ENCODE data around the gene GCKR. TPM values are rescaled to one million over a fixed set of nuclear protein-coding genes. Genes with fewer than 3 reads are reported as not detected.
A peak's percentile ranks its signal among the peaks of the same experiment; 100 is the strongest.

GCKR gene
- total and polyA plus RNA-seq, 7 experiments from 2014 or later: not detected

DNA sequence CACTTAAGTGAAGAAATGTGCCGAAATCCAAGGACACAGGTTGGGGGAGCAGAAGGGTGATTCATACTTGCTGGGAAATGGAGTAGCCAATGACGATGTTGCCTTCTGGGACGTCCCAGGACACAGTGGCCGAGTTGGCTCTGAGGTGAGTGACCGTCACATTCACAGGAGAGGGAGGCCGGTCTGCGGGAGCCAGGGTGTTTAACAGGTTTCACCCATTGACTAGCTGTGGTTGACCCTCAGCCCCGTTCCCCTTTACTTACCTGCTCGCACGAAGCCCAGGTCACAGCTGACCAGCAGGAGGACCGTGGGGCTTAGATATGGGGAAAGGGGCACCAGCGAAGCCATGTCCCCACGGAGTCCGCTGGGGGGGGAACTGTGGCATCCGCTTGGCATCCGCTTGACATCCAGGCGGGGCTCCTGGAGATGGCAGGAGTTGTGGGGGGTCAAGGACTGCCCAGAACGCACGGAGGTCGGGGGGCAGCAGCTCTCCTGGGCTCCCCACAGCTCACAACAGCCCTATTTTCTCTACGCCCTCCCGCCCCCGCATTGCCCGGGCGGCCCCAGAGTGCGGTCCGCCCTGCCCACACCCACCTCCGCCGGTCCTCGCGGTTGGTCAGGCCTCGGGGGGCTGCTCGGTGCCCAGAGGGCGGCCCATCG, 2.2 kb upstream of the GCKR start:
- POLR2A ChIA-PET: interaction anchor here (0.5 kb wide), 1 partner anchor 93 kb away, joined by 4 read pairs; no protein-coding TSS in a partner anchor
- H3K27ac Mint-ChIP-seq: peak overlapping the region in 2 of 9 donors; percentile 22 to 75

GRCh38 chr2:27494944-27495554, 1.6 kb upstream of the GCKR start, which contains the start of gene FNDC4:
Gene FNDC4 (minus strand): TSS chr2:27495200. CDS start chr2:27494679, 521 bp downstream.
- H3K4me3 Mint-ChIP-seq: peak within 1 kb of the TSS; percentile 54 to 87 (median 72)
- peaks cover 0 to 5% (median 0%) of the 10 kb centered on the region in 5 donors for H3K36me3 Mint-ChIP-seq
- no peak within 1 kb of the TSS for H3K27ac ChIP-seq (ENCODE audit: low read depth, low read length)
- ATAC-seq: peak; percentile 60
- peaks cover 46 to 62% (median 51%) of the 10 kb centered on the region in 5 donors for H3K27me3 Mint-ChIP-seq
- H3K4me3 ChIP-seq (ENCODE audit: low read length): peak within 1 kb of the TSS; percentile 39
- no peaks in the 10 kb centered on the region for H3K9me3 ChIP-seq (ENCODE audit: control insufficient read depth in 2 of 3, low read length in 3 of 3)
- POLR2A ChIA-PET: interaction anchor here (0.5 kb wide), 1 partner anchor 93 kb away, joined by 4 read pairs; no protein-coding TSS in a partner anchor
- peaks cover 0 to 2% (median 0%) of the 10 kb centered on the region in 11 donors for H3K9me3 Mint-ChIP-seq
- H3K27me3 ChIP-seq (ENCODE audit: control insufficient read depth in 2 of 2, insufficient read depth in 2 of 2, low read length in 2 of 2): peaks cover 7 to 9% of the 10 kb centered on the region in 2 donors
- peak in 2 of 9 donors; percentile 23 to 39 for DNase-seq
- H3K27ac Mint-ChIP-seq: peak within 1 kb of the TSS in 3 of 9 donors; percentile 22 to 75 (median 59)
- intact Hi-C loops (cut with micrococcal nuclease): no loop called here
- no peaks in the 10 kb centered on the region for H3K36me3 ChIP-seq (ENCODE audit: control insufficient read depth in 2 of 3, insufficient read depth in 3 of 3, low read length in 3 of 3)
- peaks cover 8 to 21% (median 10%) of the 10 kb centered on the region in 7 donors for H3K4me1 Mint-ChIP-seq
- peaks cover 5 to 7% of the 10 kb centered on the region in 2 donors for H3K4me1 ChIP-seq (ENCODE audit: control insufficient read depth in 2 of 2, insufficient read depth in 2 of 2, low read length in 2 of 2)
- CTCF ChIA-PET: interaction anchor here (0.9 kb wide), 1 partner anchor 15 kb away, joined by 3 read pairs; no protein-coding TSS in a partner anchor

More for the DNA sequence above, 2.2 kb upstream of the GCKR start:
- Histone ChIP-seq H3K27me3 (ENCODE audit: control insufficient read depth in 2 of 2, insufficient read depth in 2 of 2, low read length in 2 of 2) (peaks cover 7 to 9% of the 10 kb centered on the region in 2 donors), H3K27ac (ENCODE audit: low read depth, low read length) (no peak overlapping the region), H3K9me3 (ENCODE audit: control insufficient read depth in 2 of 3, low read length in 3 of 3) (no peaks in the 10 kb centered on the region), H3K36me3 (ENCODE audit: control insufficient read depth in 2 of 3, insufficient read depth in 3 of 3, low read length in 3 of 3) (no peaks in the 10 kb centered on the region), H3K4me1 (ENCODE audit: control insufficient read depth in 2 of 2, insufficient read depth in 2 of 2, low read length in 2 of 2) (peaks cover 7 to 9% of the 10 kb centered on the region in 2 donors), H3K4me3 (ENCODE audit: low read length) (no peak overlapping the region)
- DNase-seq (peak in 1 of 9 donors; percentile 36), ATAC-seq (no peak)
- Mint-ChIP-seq H3K27me3 (peaks cover 45 to 61% (median 51%) of the 10 kb centered on the region in 5 donors), H3K4me3 (peak overlapping the region; percentile 37 to 73 (median 57)), H3K4me1 (peaks cover 9 to 27% (median 17%) of the 10 kb centered on the region in 7 donors), H3K36me3 (peaks cover 0 to 5% (median 0%) of the 10 kb centered on the region in 5 donors), H3K9me3 (peaks cover 0 to 3% (median 0%) of the 10 kb centered on the region in 11 donors)
- intact Hi-C loops (cut with micrococcal nuclease): no loop called here
- CTCF ChIA-PET: no interaction called here

- H3K27ac Mint-ChIP-seq: no peak overlapping the region
- POLR2A ChIA-PET: no interaction called here
Observed at GRCh38 chr2:27495840-27496356, 741 bp upstream of the GCKR start.

GRCh38 chr2:27497288-27497627, 619 bp downstream of the GCKR start:
- Histone ChIP-seq H3K9me3 (ENCODE audit: control insufficient read depth in 2 of 3, low read length in 3 of 3) (no peaks in the 10 kb centered on the region), H3K36me3 (ENCODE audit: control insufficient read depth in 2 of 3, insufficient read depth in 3 of 3, low read length in 3 of 3) (no peaks in the 10 kb centered on the region), H3K27ac (ENCODE audit: low read depth, low read length) (no peak overlapping the region), H3K27me3 (ENCODE audit: control insufficient read depth in 2 of 2, insufficient read depth in 2 of 2, low read length in 2 of 2) (peaks cover 7 to 9% of the 10 kb centered on the region in 2 donors), H3K4me1 (ENCODE audit: control insufficient read depth in 2 of 2, insufficient read depth in 2 of 2, low read length in 2 of 2) (peaks cover 0 to 4% of the 10 kb centered on the region in 2 donors), H3K4me3 (ENCODE audit: low read length) (no peak overlapping the region)
- intact Hi-C loops (cut with micrococcal nuclease): no loop called here
- Mint-ChIP-seq H3K27me3 (peaks cover 46 to 65% (median 51%) of the 10 kb centered on the region in 5 donors), H3K9me3 (peaks cover 0 to 2% (median 0%) of the 10 kb centered on the region in 11 donors), H3K27ac (no peak overlapping the region), H3K4me1 (peaks cover 6 to 17% (median 8%) of the 10 kb centered on the region in 7 donors), H3K36me3 (peaks cover 0 to 5% (median 0%) of the 10 kb centered on the region in 5 donors), H3K4me3 (peak overlapping the region in 2 of 10 donors; percentile 38 to 52)
- no peak for DNase-seq
- ATAC-seq: no peak
- ChIA-PET CTCF (no interaction called here), POLR2A (no interaction called here)

More at GRCh38 chr2:27495840-27496356, 741 bp upstream of the GCKR start:
- Mint-ChIP-seq H3K36me3 (peaks cover 0 to 5% (median 0%) of the 10 kb centered on the region in 5 donors), H3K4me1 (peaks cover 6 to 17% (median 8%) of the 10 kb centered on the region in 7 donors), H3K4me3 (peak overlapping the region; percentile 36 to 87 (median 72)), H3K9me3 (peaks cover 0 to 2% (median 0%) of the 10 kb centered on the region in 11 donors), H3K27me3 (peaks cover 46 to 62% (median 51%) of the 10 kb centered on the region in 5 donors)
- Histone ChIP-seq H3K9me3 (ENCODE audit: control insufficient read depth in 2 of 3, low read length in 3 of 3) (no peaks in the 10 kb centered on the region), H3K36me3 (ENCODE audit: control insufficient read depth in 2 of 3, insufficient read depth in 3 of 3, low read length in 3 of 3) (no peaks in the 10 kb centered on the region), H3K27ac (ENCODE audit: low read depth, low read length) (no peak overlapping the region), H3K27me3 (ENCODE audit: control insufficient read depth in 2 of 2, insufficient read depth in 2 of 2, low read length in 2 of 2) (peaks cover 7 to 9% of the 10 kb centered on the region in 2 donors), H3K4me3 (ENCODE audit: low read length) (no peak overlapping the region), H3K4me1 (ENCODE audit: control insufficient read depth in 2 of 2, insufficient read depth in 2 of 2, low read length in 2 of 2) (peaks cover 0 to 4% of the 10 kb centered on the region in 2 donors)
- intact Hi-C loops (cut with micrococcal nuclease): no loop called here
- ATAC-seq: no peak
- DNase-seq: no peak
- CTCF ChIA-PET: interaction anchor here (0.9 kb wide), 1 partner anchor 16 kb away, joined by 3 read pairs; no protein-coding TSS in a partner anchor

GRCh38 chr2:27498975-27499374, 2.3 kb downstream of the GCKR start:
- H3K27me3 ChIP-seq (ENCODE audit: control insufficient read depth in 2 of 2, insufficient read depth in 2 of 2, low read length in 2 of 2): peaks cover 6 to 9% of the 10 kb centered on the region in 2 donors
- no peak for DNase-seq
- intact Hi-C loops (cut with micrococcal nuclease): no loop called here
- CTCF ChIA-PET: no interaction called here
- no peaks in the 10 kb centered on the region for H3K36me3 ChIP-seq (ENCODE audit: control insufficient read depth in 2 of 3, insufficient read depth in 3 of 3, low read length in 3 of 3)
- Mint-ChIP-seq H3K9me3 (peaks cover 0 to 2% (median 0%) of the 10 kb centered on the region in 11 donors), H3K4me3 (no peak overlapping the region), H3K36me3 (peaks cover 0 to 5% (median 0%) of the 10 kb centered on the region in 5 donors), H3K4me1 (peaks cover 6 to 9% (median 8%) of the 10 kb centered on the region in 7 donors), H3K27ac (no peak overlapping the region), H3K27me3 (peaks cover 38 to 57% (median 42%) of the 10 kb centered on the region in 5 donors)
- no peaks in the 10 kb centered on the region for H3K9me3 ChIP-seq (ENCODE audit: control insufficient read depth in 2 of 3, low read length in 3 of 3)
- ATAC-seq: no peak
- H3K4me1 ChIP-seq (ENCODE audit: control insufficient read depth in 2 of 2, insufficient read depth in 2 of 2, low read length in 2 of 2): peaks cover 0 to 4% of the 10 kb centered on the region in 2 donors
- POLR2A ChIA-PET: no interaction called here
- H3K4me3 ChIP-seq (ENCODE audit: low read length): no peak overlapping the region
- no peak overlapping the region for H3K27ac ChIP-seq (ENCODE audit: low read depth, low read length)

GRCh38 chr2:27501042-27501441, 4.4 kb downstream of the GCKR start:
- no peaks in the 10 kb centered on the region for H3K4me1 ChIP-seq (ENCODE audit: control insufficient read depth in 2 of 2, insufficient read depth in 2 of 2, low read length in 2 of 2)
- no peaks in the 10 kb centered on the region for H3K36me3 ChIP-seq (ENCODE audit: control insufficient read depth in 2 of 3, insufficient read depth in 3 of 3, low read length in 3 of 3)
- Mint-ChIP-seq H3K4me3 (no peak overlapping the region), H3K27ac (no peak overlapping the region), H3K36me3 (peaks cover 0 to 3% (median 0%) of the 10 kb centered on the region in 5 donors), H3K9me3 (peaks cover 0 to 2% (median 0%) of the 10 kb centered on the region in 11 donors), H3K4me1 (peaks cover 0 to under 1% (median 0%) of the 10 kb centered on the region in 7 donors), H3K27me3 (peaks cover 24 to 42% (median 29%) of the 10 kb centered on the region in 5 donors)
- no peak overlapping the region for H3K4me3 ChIP-seq (ENCODE audit: low read length)
- ATAC-seq (no peak), DNase-seq (no peak)
- H3K9me3 ChIP-seq (ENCODE audit: control insufficient read depth in 2 of 3, low read length in 3 of 3): no peaks in the 10 kb centered on the region
- H3K27me3 ChIP-seq (ENCODE audit: control insufficient read depth in 2 of 2, insufficient read depth in 2 of 2, low read length in 2 of 2): peaks cover 0 to 3% of the 10 kb centered on the region in 2 donors
- ChIA-PET POLR2A (interaction anchor here (1.1 kb wide), 1 partner anchor 11 kb away, joined by 3 read pairs; the partner anchor contains the start of gene IFT172), CTCF (no interaction called here)
- H3K27ac ChIP-seq (ENCODE audit: low read depth, low read length): no peak overlapping the region
- intact Hi-C loops (cut with micrococcal nuclease): no loop called here

Data from naive thymus-derived CD4-positive, alpha-beta T cell (primary cell).